Transverse colon (tissue), 4 donors: ENCODE measurements around the gene LRFN2. TPM values are rescaled to one million over a fixed set of nuclear protein-coding genes. Genes with fewer than 3 reads are reported as not detected.

Source experiments
- DNase-seq: peaks from one replicate; pipeline ENCODE4 v3.0.0-alpha.2; 2019
- H3K27ac ChIP-seq, 4 donors: fragments of 200-600 bp; sonication (generic); 2 replicates each; pipeline ENCODE4 v1.5.1; 2016 to 2018; ENCODE audit warnings: inconsistent platforms in 4 of 4
- H3K27me3 ChIP-seq: fragments of 200-600 bp; sonication (generic); 2 replicates; pipeline ENCODE4 v1.5.1; 2017; ENCODE audit warnings: inconsistent platforms
- H3K36me3 ChIP-seq, 4 donors: fragments of 200-600 bp; sonication (generic); 2 replicates each; pipeline ENCODE4 v1.5.1; 2017 to 2019; ENCODE audit warnings: inconsistent platforms in 4 of 4
- H3K4me1 ChIP-seq, 4 donors: fragments of 200-600 bp; sonication (generic); 2 replicates each; pipeline ENCODE4 v1.5.1; 2017 to 2020; ENCODE audit warnings: inconsistent platforms in 4 of 4
- H3K4me3 ChIP-seq, 4 donors: fragments of 200-600 bp; sonication (generic); 1 replicate in 1 of 4; 2 replicates in 3 of 4; pipeline versions ENCODE4 v1.5.1 to v1.6.1; 2017 to 2019; ENCODE audit warnings: inconsistent platforms in 4 of 4
- H3K9me3 ChIP-seq, 2 donors: fragments of 200-600 bp; sonication (generic); 2 replicates each; pipeline ENCODE4 v1.5.1; 2017 to 2019; ENCODE audit warnings: inconsistent platforms in 2 of 2
- CTCF ChIP-seq, 5 experiments: fragments of 200-600 bp in 3 of 5; fragments of 450-650 bp in 2 of 5; sonication (generic) in 3 of 5; IDR thresholded peaks; 1 replicate in 2 of 5; 2 replicates in 3 of 5; pipeline ENCODE4 v1.5.1; 2016 to 2017; ENCODE audit warnings: antibody characterized with exemption in 5 of 5, inconsistent platforms in 3 of 5, mild to moderate bottlenecking in 2 of 5, moderate library complexity in 1 of 5
- EP300 ChIP-seq: sonication (generic); formaldehyde crosslinking; IDR thresholded peaks from one replicate; pipeline ENCODE4 v1.6.1; 2017; ENCODE audit warnings: antibody characterized with exemption, low read depth
- POLR2A ChIP-seq: fragments of 450-650 bp; IDR thresholded peaks from one replicate; pipeline ENCODE4 v1.6.1; 2016; ENCODE audit warnings: antibody characterized with exemption, mild to moderate bottlenecking, moderate library complexity
- POLR2AphosphoS5 ChIP-seq, 3 donors: sonication (generic); formaldehyde crosslinking; IDR thresholded peaks; one replicate each; pipeline ENCODE4 v1.6.1; 2016; ENCODE audit warnings: antibody characterized with exemption in 3 of 3
- WGBS, 2 donors: methylation state at CpG; one replicate each; pipeline ENCODE4 v1.1.5; 2018; ENCODE audit warnings: low coverage in 1 of 2; 5-methylcytosine and 5-hydroxymethylcytosine counted together
- in situ Hi-C, 4 donors: fragments of 200-750 bp; cut with MboI; loops; one replicate each; pipeline versions ENCODE4 v1.15.0 to v1.15.1; 2017; ENCODE audit warnings: low sequenced_read_pairs in 3 of 4, low pct_ligation_motif_present in 1 of 4, low pct_unique_long_range_greater_than_20kb in 1 of 4
- intact Hi-C: fragments of 100-400 bp; cut with DNase I; formaldehyde crosslinking; loops from one replicate; pipeline ENCODE4 v1.15.1; 2023; ENCODE audit warnings: low total_unique reads
- total RNA-seq, 4 donors: library from RNA; depleted of rRNA; stranded (reverse); fragments of >200 nt; gene quantifications; one replicate each; pipeline ENCODE4 v1.1.0, GENCODE V29; 2016

LRFN2 gene
- total RNA-seq, 4 donors from 2014 or later, result 0.40 to 0.41 TPM; not detected in 2

- 86% methylated on average over 9 of the region's 9 CpGs; no CpG with 5 or more reads in 1 of the 2 donors for WGBS, 2 donors
- H3K4me3 ChIP-seq, result no peak overlapping the region
- no peak for DNase-seq
- H3K9me3 ChIP-seq, result no peaks in the 10 kb centered on the region
- H3K36me3 ChIP-seq, result no peaks in the 10 kb centered on the region
- in situ Hi-C loops, result no loop called here
- no peak for TF ChIP-seq POLR2A
- TF ChIP-seq POLR2AphosphoS5 (IDR thresholded peaks at IDR 0.05), result no peak
- no peak for TF ChIP-seq EP300
- TF ChIP-seq CTCF (IDR thresholded peaks at IDR 0.05), result no peak
- no peaks in the 10 kb centered on the region for H3K4me1 ChIP-seq
- H3K27ac ChIP-seq, result no peak overlapping the region
- H3K27me3 ChIP-seq, result no peaks in the 10 kb centered on the region
- intact Hi-C loops, result no loop called here
These were observed 170.1 kb downstream of the LRFN2 start for GRCh38 chr6:40417031-40417430.

DNA sequence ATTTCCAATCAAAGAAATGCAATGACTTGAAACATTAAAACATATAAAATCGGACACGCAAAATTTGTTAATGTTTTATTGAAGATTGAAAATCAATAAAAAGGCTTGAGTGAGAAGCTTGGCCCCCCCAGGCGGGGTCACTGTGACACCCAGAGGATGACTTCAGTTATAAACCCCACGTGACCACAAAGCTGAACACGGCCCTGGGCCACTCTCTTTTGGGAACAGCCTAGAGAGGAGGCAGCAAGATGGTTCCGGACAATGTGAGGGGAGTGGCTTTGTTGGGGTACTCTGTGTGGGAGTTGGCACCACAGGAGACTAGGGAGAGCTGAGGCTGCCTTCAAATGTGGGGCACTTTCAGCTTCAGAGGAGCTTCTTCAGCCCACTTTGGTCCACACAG, 172.5 kb downstream of the LRFN2 start:
- Histone ChIP-seq H3K27ac (no peak overlapping the region), H3K36me3 (no peaks in the 10 kb centered on the region), H3K27me3 (no peaks in the 10 kb centered on the region), H3K4me1 (no peaks in the 10 kb centered on the region), H3K9me3 (no peaks in the 10 kb centered on the region), H3K4me3 (no peak overlapping the region)
- intact Hi-C loops, result no loop called here
- 79 to 87% methylated on average over 2 to 6 of the region's 6 CpGs for WGBS, 2 donors
- DNase-seq, result no peak
- in situ Hi-C loops, result no loop called here
- no peak for TF ChIP-seq CTCF (IDR thresholded peaks at IDR 0.05)
- no peak for TF ChIP-seq POLR2A
- TF ChIP-seq POLR2AphosphoS5 (IDR thresholded peaks at IDR 0.05), result no peak
- no peak for TF ChIP-seq EP300

DNA sequence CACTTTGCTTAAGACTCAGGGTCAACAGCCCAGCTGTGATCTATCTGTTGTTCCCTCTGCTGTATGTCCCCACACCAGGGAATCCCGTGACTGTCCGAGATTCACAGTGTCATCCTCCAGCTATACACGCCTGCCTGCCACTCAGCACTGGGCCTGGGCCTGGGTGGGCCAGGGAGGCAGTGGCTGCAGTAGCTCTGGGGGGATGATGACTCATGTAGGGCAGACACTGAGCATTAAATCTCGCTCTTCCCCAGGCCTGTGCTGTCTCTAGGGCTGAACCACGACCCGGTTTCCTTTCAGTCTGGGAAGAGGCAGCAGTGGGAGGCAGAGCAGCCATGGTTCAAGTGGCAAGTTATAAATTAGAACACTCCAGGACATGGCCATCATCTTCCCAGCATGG, 173.9 kb downstream of the LRFN2 start:
- H3K4me1 ChIP-seq, result no peaks in the 10 kb centered on the region
- H3K4me3 ChIP-seq, result no peak overlapping the region
- no peaks in the 10 kb centered on the region for H3K36me3 ChIP-seq
- 65% methylated on average over 6 of the region's 6 CpGs; no CpG with 5 or more reads in 1 of the 2 donors for WGBS, 2 donors
- no peak overlapping the region for H3K27ac ChIP-seq
- TF ChIP-seq POLR2AphosphoS5 (IDR thresholded peaks at IDR 0.05) (no peak), POLR2A (no peak), EP300 (no peak), CTCF (IDR thresholded peaks at IDR 0.05) (no peak)
- no peak for DNase-seq
- intact Hi-C loops, result no loop called here
- in situ Hi-C loops, result no loop called here
- H3K27me3 ChIP-seq, result no peaks in the 10 kb centered on the region
- H3K9me3 ChIP-seq, result no peaks in the 10 kb centered on the region

DNA sequence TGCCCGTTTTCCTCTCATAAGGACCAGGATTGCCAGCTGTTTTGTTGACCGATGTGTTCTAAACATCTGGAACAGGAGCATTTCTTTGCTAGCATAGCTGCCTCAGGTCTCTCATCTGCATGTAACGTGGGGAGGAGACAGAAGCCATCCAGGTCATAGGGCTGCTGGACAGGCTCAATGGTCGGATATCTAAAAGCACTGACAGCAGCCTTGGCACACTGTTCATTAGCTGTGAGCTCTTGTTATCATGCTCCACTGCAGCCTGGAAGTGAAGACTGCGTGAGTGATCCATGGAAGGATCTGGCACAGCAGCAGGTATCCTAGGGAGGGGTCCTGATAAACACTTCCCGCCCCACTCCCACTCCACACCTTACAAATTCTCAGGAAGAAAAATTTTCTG, 175.3 kb downstream of the LRFN2 start:
- WGBS, 2 donors, result 69 to 100% methylated on average over 1 to 6 of the region's 6 CpGs
- no peak for DNase-seq
- in situ Hi-C loops, result no loop called here
- intact Hi-C loops, result no loop called here
- no peaks in the 10 kb centered on the region for H3K27me3 ChIP-seq
- no peaks in the 10 kb centered on the region for H3K36me3 ChIP-seq
- TF ChIP-seq POLR2A, result no peak
- no peak for TF ChIP-seq POLR2AphosphoS5 (IDR thresholded peaks at IDR 0.05)
- no peak for TF ChIP-seq EP300
- TF ChIP-seq CTCF (IDR thresholded peaks at IDR 0.05), result no peak
- H3K9me3 ChIP-seq, result no peaks in the 10 kb centered on the region
- no peaks in the 10 kb centered on the region for H3K4me1 ChIP-seq
- H3K27ac ChIP-seq, result no peak overlapping the region
- H3K4me3 ChIP-seq, result no peak overlapping the region
